Peyer's patch (tissue), 4 donors: Measurements from ENCODE around the gene BAG3. TPM values are rescaled to one million over a fixed set of nuclear protein-coding genes. Genes with fewer than 3 reads are reported as not detected.
A peak's percentile ranks its signal among the peaks of the same experiment; 100 is the strongest.

Source experiments
- DNase-seq, 3 donors: peaks; one replicate each; pipeline ENCODE4 v3.0.0-alpha.2; 2017 to 2019
- H3K27ac ChIP-seq, 4 donors: fragments of 200-600 bp; sonication (generic); one replicate each; pipeline ENCODE4 v1.5.1; 2016 to 2019
- H3K27me3 ChIP-seq, 2 donors: fragments of 200-600 bp; sonication (generic); one replicate each; pipeline ENCODE4 v1.5.1; 2019
- H3K36me3 ChIP-seq, 3 donors: fragments of 200-600 bp; sonication (generic); one replicate each; pipeline ENCODE4 v1.5.1; 2016 to 2019
- H3K4me1 ChIP-seq, 4 donors: fragments of 200-600 bp; sonication (generic); one replicate each; pipeline ENCODE4 v1.5.1; 2016 to 2019
- H3K4me3 ChIP-seq, 4 donors: fragments of 200-600 bp; sonication (generic); 1 replicate in 3 of 4; 2 replicates in 1 of 4; pipeline ENCODE4 v1.5.1; 2016 to 2019; ENCODE audit warnings: mild to moderate bottlenecking in 1 of 4
- H3K9me3 ChIP-seq, 4 donors: fragments of 200-600 bp; sonication (generic); one replicate each; pipeline ENCODE4 v1.5.1; 2016 to 2019; ENCODE audit warnings: mild to moderate bottlenecking in 1 of 4
- CTCF ChIP-seq, 6 experiments: fragments of 450-650 bp in 4 of 6; fragments of 200-600 bp in 2 of 6; sonication (generic) in 1 of 6; IDR thresholded peaks; one replicate each; pipeline ENCODE4 v1.5.1; 2017 to 2019; ENCODE audit warnings: antibody characterized with exemption in 6 of 6, mild to moderate bottlenecking in 3 of 6, moderate library complexity in 1 of 6
- POLR2A ChIP-seq, 2 donors: fragments of 450-650 bp; IDR thresholded peaks; one replicate each; pipeline ENCODE4 v1.5.1; 2017; ENCODE audit warnings: antibody characterized with exemption in 2 of 2, mild to moderate bottlenecking in 2 of 2, moderate library complexity in 2 of 2
- total RNA-seq, 4 donors: library from RNA; depleted of rRNA; stranded (reverse); fragments of >200 nt; gene quantifications; one replicate each; pipeline ENCODE4 v1.1.0, GENCODE V29; 2016

The BAG3 gene
- total RNA-seq, 4 donors from 2014 or later = 14.9 to 26.4 (median 19.8) TPM

- Histone ChIP-seq H3K27ac (peak overlapping the region in 3 of 4 donors; percentile 14 to 63 (median 55)), H3K9me3 (no peaks in the 10 kb centered on the region), H3K36me3 (no peaks in the 10 kb centered on the region), H3K4me1 (peaks cover 0 to 14% (median 2%) of the 10 kb centered on the region in 4 donors), H3K4me3 (no peak overlapping the region), H3K27me3 (no peaks in the 10 kb centered on the region)
- TF ChIP-seq CTCF (IDR thresholded peaks at IDR 0.05) = no peak
- no peak for TF ChIP-seq POLR2A (IDR thresholded peaks at IDR 0.05)
- peak in 2 of 3 donors; percentile 47 to 56 for DNase-seq
These were observed 12.9 kb downstream of the BAG3 start for GRCh38 chr10:119663866-119664698.

GRCh38 chr10:119665901-119666708 is 14.9 kb downstream of the BAG3 start:
- no peak overlapping the region for H3K27ac ChIP-seq

GRCh38 chr10:119666709-119667004 is 15.5 kb downstream of the BAG3 start:
- Histone ChIP-seq H3K27ac (no peak overlapping the region), H3K4me1 (peaks cover 0 to 8% (median 2%) of the 10 kb centered on the region in 4 donors)
- DNase-seq = no peak

More at GRCh38 chr10:119665901-119666708, 14.9 kb downstream of the BAG3 start:
- TF ChIP-seq CTCF (IDR thresholded peaks at IDR 0.05) = no peak
- no peak for TF ChIP-seq POLR2A (IDR thresholded peaks at IDR 0.05)
- no peak for DNase-seq
- Histone ChIP-seq H3K9me3 (no peaks in the 10 kb centered on the region), H3K4me3 (no peak overlapping the region), H3K27me3 (no peaks in the 10 kb centered on the region), H3K4me1 (peaks cover 0 to 8% (median 2%) of the 10 kb centered on the region in 4 donors), H3K36me3 (peaks cover 0 to 16% (median 0%) of the 10 kb centered on the region in 3 donors)

GRCh38 chr10:119667562-119668328 is 16.6 kb downstream of the BAG3 start:
- Histone ChIP-seq H3K4me3 (no peak overlapping the region), H3K9me3 (no peaks in the 10 kb centered on the region), H3K4me1 (peaks cover 0 to 8% (median 2%) of the 10 kb centered on the region in 4 donors), H3K27ac (no peak overlapping the region), H3K36me3 (peaks cover 0 to 31% (median 0%) of the 10 kb centered on the region in 3 donors), H3K27me3 (no peaks in the 10 kb centered on the region)
- TF ChIP-seq CTCF (IDR thresholded peaks at IDR 0.05) (no peak), POLR2A (IDR thresholded peaks at IDR 0.05) (no peak)
- DNase-seq = peak in 1 of 3 donors; percentile 16

More at GRCh38 chr10:119666709-119667004, 15.5 kb downstream of the BAG3 start:
- Histone ChIP-seq H3K9me3 (no peaks in the 10 kb centered on the region), H3K4me3 (no peak overlapping the region), H3K27me3 (no peaks in the 10 kb centered on the region), H3K36me3 (peaks cover 0 to 21% (median 0%) of the 10 kb centered on the region in 3 donors)
- TF ChIP-seq POLR2A (IDR thresholded peaks at IDR 0.05) = no peak

- H3K4me1 ChIP-seq = peaks cover 0 to 8% (median 1%) of the 10 kb centered on the region in 4 donors
- no peak for DNase-seq
- H3K36me3 ChIP-seq = peaks cover 0 to 38% (median 0%) of the 10 kb centered on the region in 3 donors
- no peaks in the 10 kb centered on the region for H3K27me3 ChIP-seq
- TF ChIP-seq POLR2A (IDR thresholded peaks at IDR 0.05) (no peak), CTCF (IDR thresholded peaks at IDR 0.05) (no peak)
- no peak overlapping the region for H3K4me3 ChIP-seq
- no peaks in the 10 kb centered on the region for H3K9me3 ChIP-seq
- no peak overlapping the region for H3K27ac ChIP-seq
These were observed 17.3 kb downstream of the BAG3 start for GRCh38 chr10:119668461-119668860.
